ENCODE results near the gene CUL4A. TPM values are rescaled to one million over a fixed set of nuclear protein-coding genes. Genes with fewer than 3 reads are reported as not detected.

The CUL4A gene
- total and polyA plus RNA-seq, 9 of the 15 experiments (the other 6 are each of a cell fraction or from before 2014, with no cell fraction given): 21.1 to 92.0 (median 63.2) TPM

- Histone ChIP-seq H3K79me2 (ENCODE audit: control insufficient read depth, insufficient read depth, low read length) (peaks cover 9% of the 10 kb centered on the region; the same call in 2 of the 3 replicates), H2AFZ (ENCODE audit: low read depth, low read length) (no peak overlapping the region), H3K27ac (ENCODE audit: extremely low read depth, low read depth, low read length) (no peak overlapping the region), H3K9ac (ENCODE audit: insufficient read depth in 1 of 2, low read depth in 2 of 2, low read length in 2 of 2) (no peak overlapping the region), H3K9me3 (replicated peaks; ENCODE audit: control insufficient read depth, insufficient read depth, low read depth, low read length) (no peaks in the 10 kb centered on the region), H3K4me3 (no peak overlapping the region), H3K9me1 (ENCODE audit: control insufficient read depth, insufficient read depth, low read length) (no peaks in the 10 kb centered on the region), H4K20me1 (replicated peaks; ENCODE audit: control insufficient read depth, insufficient read depth, low read length) (peaks cover 4% of the 10 kb centered on the region; the same call in 1 of the 2 replicates), H3K4me2 (ENCODE audit: insufficient read depth, low read length) (no peak overlapping the region), H3K36me3 (ENCODE audit: control insufficient read depth, insufficient read depth, low read length) (peaks cover 88% of the 10 kb centered on the region; the same call in 2 of the 3 replicates), H3K27me3 (ENCODE audit: control insufficient read depth in 2 of 2, insufficient read depth in 2 of 2, low read length in 2 of 2) (no peaks in the 10 kb centered on the region), H3K4me1 (replicated peaks in 1 of 2; ENCODE audit: control insufficient read depth in 2 of 2, insufficient read depth in 2 of 2, low read length in 2 of 2) (no peaks in the 10 kb centered on the region; a peak in 1 of 5 replicates)
- DNase-seq (ENCODE audit: extremely low read depth in 1 of 4, low spot score in 3 of 4) (no peak), FAIRE-seq (no peak), ATAC-seq (no peak)
- BruUV-seq (replicated peaks): no TSS peak
- ChIA-PET POLR2A (interaction anchor here (0.9 kb wide), 1 partner anchor 14 kb away, joined by 3 read pairs; no protein-coding TSS in a partner anchor), CTCF (ENCODE audit: low intra/inter-chr PET ratio) (no interaction called here)
- WGBS (ENCODE audit: insufficient coverage, low coverage, missing lambda C conversion rate): 87% methylated on average over 4 of the region's 4 CpGs
- intact Hi-C loops (cut with micrococcal nuclease): no loop called here
- in situ Hi-C loops (cut with MboI): no loop called here
- TF ChIP-seq PHB2 (IDR thresholded peaks at IDR 0.05; ENCODE audit: low read depth) (no peak), ZFP36 (IDR thresholded peaks at IDR 0.05; ENCODE audit: low read depth, low read length, partially characterized antibody) (no peak), ZNF589 (CRISPR knock-in tag; IDR thresholded peaks at IDR 0.05; ENCODE audit: low read depth) (no peak), DPF2 (IDR thresholded peaks at IDR 0.05) (no peak), ZNF780A (CRISPR knock-in tag; IDR thresholded peaks at IDR 0.05) (no peak), ARID3A (IDR thresholded peaks at IDR 0.05; ENCODE audit: borderline replicate concordance, low read depth, low read length) (no peak), KAT8 (IDR thresholded peaks at IDR 0.05; ENCODE audit: low read depth) (no peak), SPI1 (IDR thresholded peaks at IDR 0.05; ENCODE audit: borderline replicate concordance, low read depth, low read length) (no peak), SMARCB1 (IDR thresholded peaks at IDR 0.05; ENCODE audit: insufficient read length, low read depth) (no peak), MLLT1 (IDR thresholded peaks at IDR 0.05) (no peak), HNRNPUL1 (IDR thresholded peaks at IDR 0.05; ENCODE audit: low read length) (no peak), ELF1 (tag; IDR thresholded peaks at IDR 0.05) (no peak), MXD1 (CRISPR knock-in tag; IDR thresholded peaks at IDR 0.05; ENCODE audit: borderline replicate concordance, poor library complexity, severe bottlenecking) (no peak), STAG1 (CRISPR knock-in tag; IDR thresholded peaks at IDR 0.05; ENCODE audit: borderline replicate concordance) (no peak), ARID3B (CRISPR knock-in tag; IDR thresholded peaks at IDR 0.05; ENCODE audit: borderline replicate concordance) (no peak)
These were observed 19.2 kb upstream of the CUL4A start for GRCh38 chr13:113190181-113190580.

Measured in K562 (cell line).